Measurements from ENCODE around the gene NOL9. TPM values are rescaled to one million over a fixed set of nuclear protein-coding genes. Genes with fewer than 3 reads are reported as not detected.

Gene NOL9
- 16.7 TPM for total RNA-seq

DNA sequence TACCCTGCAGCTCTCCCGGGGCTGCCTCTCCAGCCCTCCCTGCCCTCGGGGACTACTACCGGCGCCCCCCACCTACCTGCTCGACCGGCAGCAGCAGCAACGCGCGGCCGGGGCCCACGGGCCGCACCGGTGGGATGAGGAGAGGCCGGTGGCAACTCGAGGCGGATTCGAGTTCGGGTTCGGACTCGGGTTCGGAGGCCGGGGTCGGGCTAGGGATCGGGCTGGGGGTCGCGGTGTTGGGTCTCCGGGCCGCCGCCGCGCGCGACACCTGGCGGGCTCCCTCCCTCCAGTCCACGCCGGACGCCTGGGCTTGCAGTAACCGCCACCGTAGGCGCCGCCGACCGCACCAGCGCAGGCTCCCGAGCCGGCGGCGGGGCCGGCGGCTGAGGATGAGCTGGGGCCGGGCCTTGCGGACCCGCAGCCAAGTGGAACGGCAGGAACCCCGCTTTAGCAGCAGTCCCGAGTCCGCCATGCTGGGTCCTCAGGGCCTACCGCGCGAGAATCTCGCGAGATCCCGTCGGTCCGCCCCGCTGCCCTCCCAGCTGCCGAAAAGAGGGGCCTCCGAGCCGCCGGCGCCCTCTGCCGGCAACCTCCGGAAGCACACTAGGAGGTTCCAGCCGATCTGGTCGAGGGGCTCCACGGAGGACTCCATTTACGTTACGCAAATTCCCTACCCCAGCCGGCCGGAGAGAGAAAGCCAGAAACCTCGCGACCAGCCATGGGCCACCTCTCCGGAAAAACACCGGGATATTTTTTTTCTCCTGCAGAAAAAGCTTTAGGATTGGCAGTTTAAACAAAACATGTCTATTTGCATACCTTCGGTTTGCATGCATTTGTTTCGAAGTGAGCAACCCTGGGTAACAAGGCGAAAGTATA lies at the start of gene NOL9:
NOL9 (minus strand) TSS at position 483 of the 876 bp plus-strand sequence; CDS start at position 472, 11 bp downstream.
- DNase-seq (ENCODE audit: extremely low spot score in 2 of 2): no peak
- H3K27me3 ChIP-seq: no peaks in the 10 kb centered on the region
- H3K9me3 ChIP-seq: no peaks in the 10 kb centered on the region
- H3K4me3 ChIP-seq: peak within 1 kb of the TSS; percentile 100
- H3K36me3 ChIP-seq: peaks cover 0 to 14% of the 10 kb centered on the region in 2 donors
- peak within 1 kb of the TSS; percentile 73 for H3K27ac ChIP-seq
- H3K4me1 ChIP-seq: peaks cover 24% of the 10 kb centered on the region
- intact Hi-C loops (cut with DNase I): no loop called here
- TF ChIP-seq CTCF (IDR thresholded peaks at IDR 0.05) (peak; percentile 84 to 95 (median 94)), POLR2AphosphoS5 (IDR thresholded peaks at IDR 0.05; ENCODE audit: insufficient read depth in 1 of 2, low read depth in 1 of 2) (peak; percentile 72 to 87), POLR2A (IDR thresholded peaks at IDR 0.05) (peak in 1 of 2 donors; percentile 21)

DNA sequence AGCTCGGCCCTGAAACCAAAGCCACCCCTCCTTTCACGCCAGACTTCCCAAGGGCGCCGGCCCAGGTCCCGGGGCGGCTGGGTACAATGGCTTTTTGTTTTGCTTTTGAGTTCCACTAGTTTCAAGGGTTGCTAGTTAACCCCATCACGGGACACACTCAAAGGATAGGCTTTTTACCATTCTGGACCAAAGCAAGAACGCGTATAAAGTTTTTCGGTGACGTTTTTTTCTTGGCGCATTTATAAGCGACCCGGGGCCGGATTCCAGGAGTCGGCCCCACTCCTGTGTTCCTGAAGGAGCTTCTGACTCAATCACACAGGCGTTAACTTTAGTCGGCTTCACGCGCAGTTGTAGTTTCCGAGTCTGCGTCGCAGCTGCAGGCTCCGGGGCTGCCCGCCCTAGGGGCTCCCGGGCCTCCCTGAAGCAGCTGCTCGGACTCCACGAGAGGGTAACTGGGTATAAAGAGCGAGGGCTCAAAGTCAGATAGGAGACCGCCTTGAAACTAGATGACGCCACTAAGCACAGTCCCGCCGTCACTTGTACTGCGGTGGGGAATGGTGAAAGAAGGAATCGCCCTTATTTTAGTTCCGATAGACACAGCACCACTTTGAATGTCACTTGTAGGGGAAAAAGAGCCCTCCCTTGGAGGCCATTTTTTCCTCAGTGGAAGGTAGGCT lies 49.1 kb upstream of the NOL9 start:
- no peak for DNase-seq (ENCODE audit: extremely low spot score in 2 of 2)
- H3K27ac ChIP-seq: peak overlapping the region; percentile 98

GRCh38 chr1:6602669-6603237 lies 48.4 kb upstream of the NOL9 start, which contains the start of gene KLHL21:
Gene KLHL21, minus strand, starts transcription at chr1:6602869. Its CDS starts 52 bp downstream, at chr1:6602817.
- Histone ChIP-seq H3K4me3 (peak within 1 kb of the TSS; percentile 59 to 74), H3K27me3 (no peaks in the 10 kb centered on the region), H3K27ac (peak within 1 kb of the TSS; percentile 98), H3K9me3 (no peaks in the 10 kb centered on the region), H3K36me3 (peaks cover 0 to 15% of the 10 kb centered on the region in 2 donors), H3K4me1 (peaks cover 52% of the 10 kb centered on the region)
- intact Hi-C loops (cut with DNase I): loop anchor here (5.0 kb wide), 1 partner anchor 35 kb away; no protein-coding TSS in a partner anchor
- DNase-seq (ENCODE audit: extremely low spot score in 2 of 2): no peak
- no peak for TF ChIP-seq CTCF (IDR thresholded peaks at IDR 0.05)
- peak in 1 of 2 donors; percentile 91 for TF ChIP-seq POLR2AphosphoS5 (IDR thresholded peaks at IDR 0.05; ENCODE audit: insufficient read depth in 1 of 2, low read depth in 1 of 2)
- peak; percentile 4 to 72 for TF ChIP-seq POLR2A (IDR thresholded peaks at IDR 0.05)

More for the DNA sequence above, 49.1 kb upstream of the NOL9 start:
- Histone ChIP-seq H3K27me3 (no peaks in the 10 kb centered on the region), H3K9me3 (no peaks in the 10 kb centered on the region), H3K4me3 (peak overlapping the region; percentile 59 to 74), H3K4me1 (peaks cover 46% of the 10 kb centered on the region), H3K36me3 (peaks cover 0 to 9% of the 10 kb centered on the region in 2 donors)
- TF ChIP-seq POLR2AphosphoS5 (IDR thresholded peaks at IDR 0.05; ENCODE audit: insufficient read depth in 1 of 2, low read depth in 1 of 2) (peak in 1 of 2 donors; percentile 81), CTCF (IDR thresholded peaks at IDR 0.05) (no peak), POLR2A (IDR thresholded peaks at IDR 0.05) (no peak)
- intact Hi-C loops (cut with DNase I): loop anchor here (5.0 kb wide), 1 partner anchor 34 kb away; no protein-coding TSS in a partner anchor

- DNase-seq (ENCODE audit: extremely low spot score in 2 of 2): no peak
- Histone ChIP-seq H3K27me3 (no peaks in the 10 kb centered on the region), H3K4me3 (peak overlapping the region; percentile 59 to 74), H3K27ac (peak overlapping the region; percentile 98), H3K4me1 (peaks cover 59% of the 10 kb centered on the region), H3K36me3 (peaks cover 0 to 21% of the 10 kb centered on the region in 2 donors), H3K9me3 (no peaks in the 10 kb centered on the region)
- intact Hi-C loops (cut with DNase I): loop anchor here (5.0 kb wide), 1 partner anchor 35 kb away; no protein-coding TSS in a partner anchor
- no peak for TF ChIP-seq POLR2A (IDR thresholded peaks at IDR 0.05)
- TF ChIP-seq CTCF (IDR thresholded peaks at IDR 0.05): no peak
- no peak for TF ChIP-seq POLR2AphosphoS5 (IDR thresholded peaks at IDR 0.05; ENCODE audit: insufficient read depth in 1 of 2, low read depth in 1 of 2)
Observed at GRCh38 chr1:6601923-6602668, 47.8 kb upstream of the NOL9 start.

All from vagina (tissue), 2 donors.